ENCODE measurements around the gene PCDHGA1. TPM values are rescaled to one million over a fixed set of nuclear protein-coding genes. Genes with fewer than 3 reads are reported as not detected.

Gene PCDHGA1
- total RNA-seq, 1 experiment from 2014 or later = 0.61 TPM

DNA sequence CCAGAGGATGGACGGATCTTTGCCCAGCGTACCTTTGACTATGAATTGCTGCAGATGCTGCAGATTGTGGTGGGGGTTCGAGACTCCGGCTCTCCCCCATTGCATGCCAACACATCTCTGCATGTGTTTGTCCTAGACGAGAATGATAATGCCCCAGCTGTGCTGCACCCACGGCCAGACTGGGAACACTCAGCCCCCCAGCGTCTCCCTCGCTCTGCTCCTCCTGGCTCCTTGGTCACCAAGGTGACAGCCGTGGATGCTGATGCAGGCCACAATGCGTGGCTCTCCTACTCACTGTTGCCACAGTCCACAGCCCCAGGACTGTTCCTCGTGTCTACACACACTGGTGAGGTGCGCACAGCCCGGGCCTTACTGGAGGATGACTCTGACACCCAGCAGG lies 160.5 kb downstream of the PCDHGA1 start:
- no peak for DNase-seq (ENCODE audit: low spot score)

DNA sequence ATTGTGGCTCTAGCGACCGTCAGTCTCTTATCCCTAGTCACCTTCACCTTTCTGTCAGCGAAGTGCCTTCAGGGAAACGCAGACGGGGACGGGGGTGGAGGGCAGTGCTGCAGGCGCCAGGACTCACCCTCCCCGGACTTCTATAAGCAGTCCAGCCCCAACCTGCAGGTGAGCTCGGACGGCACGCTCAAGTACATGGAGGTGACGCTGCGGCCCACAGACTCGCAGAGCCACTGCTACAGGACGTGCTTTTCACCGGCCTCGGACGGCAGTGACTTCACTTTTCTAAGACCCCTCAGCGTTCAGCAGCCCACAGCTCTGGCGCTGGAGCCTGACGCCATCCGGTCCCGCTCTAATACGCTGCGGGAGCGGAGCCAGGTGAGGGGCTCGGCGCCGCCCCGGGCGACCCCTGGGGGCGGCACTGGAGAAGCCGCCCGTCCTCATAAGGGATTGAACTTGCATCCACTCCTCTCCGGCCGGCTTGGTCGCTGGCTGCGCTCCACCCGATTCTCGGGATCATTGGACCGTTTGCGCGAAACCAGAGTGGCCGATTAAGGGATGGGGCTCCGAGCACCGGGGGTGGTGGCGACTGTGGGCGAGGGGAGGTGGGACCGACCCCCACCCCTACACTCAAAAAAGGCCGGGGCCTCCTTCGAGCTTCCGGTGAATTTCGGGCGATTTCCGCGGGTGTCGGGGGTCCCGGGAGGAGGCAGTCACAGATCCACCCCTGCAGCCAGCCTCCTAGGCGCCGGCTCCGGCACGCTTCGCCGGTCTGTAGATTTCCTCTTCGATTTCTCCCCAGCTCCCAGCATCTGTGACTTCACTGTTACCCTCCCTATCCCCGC lies 161.2 kb downstream of the PCDHGA1 start:
- no peak for DNase-seq (ENCODE audit: low spot score)

GRCh38 chr5:141492168-141492885 lies 162.0 kb downstream of the PCDHGA1 start:
- DNase-seq (ENCODE audit: low spot score) = no peak

- DNase-seq (ENCODE audit: low spot score) = no peak
Measured at GRCh38 chr5:141493500-141494422, 163.4 kb downstream of the PCDHGA1 start.

DNA sequence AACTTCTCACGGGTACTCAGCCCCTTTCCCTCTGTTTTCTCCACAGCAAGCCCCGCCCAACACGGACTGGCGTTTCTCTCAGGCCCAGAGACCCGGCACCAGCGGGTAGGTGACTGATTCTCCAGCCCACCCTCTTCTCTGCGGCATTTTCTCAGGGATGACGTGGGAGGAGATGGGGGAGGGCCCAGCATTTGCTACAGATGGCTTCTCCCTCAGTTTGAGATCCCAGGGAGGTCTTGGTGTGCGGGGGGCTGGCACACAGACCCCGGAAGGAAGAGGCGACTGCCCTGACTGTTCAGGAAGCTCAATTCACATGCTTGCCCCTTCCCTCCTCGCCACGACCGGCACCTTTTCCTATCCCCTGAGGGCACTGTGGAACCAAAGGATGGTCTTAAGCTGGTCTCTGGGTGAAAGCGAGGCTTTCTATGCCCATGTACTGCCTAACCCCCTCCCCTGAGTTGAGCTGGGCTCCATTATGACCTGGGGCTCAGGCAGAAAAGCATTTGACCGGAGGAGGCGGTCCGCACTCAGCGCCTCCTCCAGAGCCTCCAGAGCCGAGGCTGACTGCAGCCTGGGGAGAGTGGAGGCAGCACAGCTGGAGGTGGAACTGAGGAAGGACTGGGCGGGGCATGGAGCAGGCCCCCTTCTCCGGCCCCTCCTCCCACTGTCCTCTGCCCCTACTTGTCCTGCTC lies 164.6 kb downstream of the PCDHGA1 start:
- DNase-seq (ENCODE audit: low spot score) = no peak

GRCh38 chr5:141495453-141495811 lies 165.1 kb downstream of the PCDHGA1 start:
- no peak for DNase-seq (ENCODE audit: low spot score)

DNA sequence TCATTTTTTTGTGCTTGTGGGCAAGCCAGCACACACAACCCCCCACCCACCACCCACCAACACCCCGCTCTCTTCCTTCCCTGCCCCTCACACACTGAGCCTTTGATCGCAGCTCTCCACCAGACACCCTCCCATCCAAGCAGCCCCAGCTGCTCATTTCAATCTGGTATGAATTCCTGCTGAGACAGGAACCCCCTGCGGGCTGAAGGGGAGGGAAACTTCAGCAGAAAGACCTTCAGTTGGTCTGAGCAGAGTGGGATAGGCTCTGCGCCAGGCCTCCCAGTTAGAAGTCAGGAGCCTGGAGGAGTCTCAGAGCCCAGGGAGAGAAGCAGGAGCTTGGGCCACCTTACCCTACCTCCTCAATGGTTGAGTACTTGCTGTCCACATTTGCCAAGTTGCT lies 165.7 kb downstream of the PCDHGA1 start:
- no peak for DNase-seq (ENCODE audit: low spot score)

DNA sequence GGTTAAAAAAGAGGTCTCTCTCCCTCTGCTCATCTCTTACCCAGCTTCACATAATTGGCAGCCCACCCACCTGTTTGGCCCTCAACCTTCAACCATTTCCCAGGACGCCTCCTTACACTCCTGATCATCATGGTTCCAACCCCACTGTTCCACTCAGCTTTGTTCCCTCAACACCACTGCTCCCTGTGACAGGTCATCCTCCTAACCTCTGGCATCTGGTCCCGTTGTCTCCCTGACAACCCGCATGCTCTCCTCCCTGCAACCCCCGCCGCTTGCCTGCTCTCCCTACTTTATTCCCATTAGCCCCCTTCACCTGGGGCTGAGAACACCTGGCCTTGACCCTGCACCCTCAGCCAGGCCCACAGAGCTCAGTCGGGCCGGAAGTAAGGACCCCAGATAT lies 171.4 kb downstream of the PCDHGA1 start:
- no peak for DNase-seq (ENCODE audit: low spot score)

DNA sequence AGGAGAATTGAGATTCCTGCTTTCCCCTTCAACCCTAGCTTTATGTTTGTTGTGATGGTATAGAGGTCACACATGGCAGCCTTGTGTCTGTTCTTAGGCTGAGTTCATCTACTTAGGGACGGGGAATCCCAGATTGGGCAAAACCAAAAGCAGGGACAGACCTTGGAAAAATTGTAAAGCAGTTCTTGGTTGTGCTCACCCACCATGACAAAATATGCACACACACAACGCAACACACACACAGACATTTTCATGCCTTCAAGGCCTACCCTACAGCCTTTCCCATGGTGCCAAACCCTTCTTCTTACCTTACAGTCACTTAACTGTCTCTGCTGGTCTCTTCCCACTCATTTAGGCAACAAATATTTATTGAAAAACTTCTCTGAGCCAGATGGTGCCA lies 173.4 kb downstream of the PCDHGA1 start:
- DNase-seq (ENCODE audit: low spot score) = no peak

DNA sequence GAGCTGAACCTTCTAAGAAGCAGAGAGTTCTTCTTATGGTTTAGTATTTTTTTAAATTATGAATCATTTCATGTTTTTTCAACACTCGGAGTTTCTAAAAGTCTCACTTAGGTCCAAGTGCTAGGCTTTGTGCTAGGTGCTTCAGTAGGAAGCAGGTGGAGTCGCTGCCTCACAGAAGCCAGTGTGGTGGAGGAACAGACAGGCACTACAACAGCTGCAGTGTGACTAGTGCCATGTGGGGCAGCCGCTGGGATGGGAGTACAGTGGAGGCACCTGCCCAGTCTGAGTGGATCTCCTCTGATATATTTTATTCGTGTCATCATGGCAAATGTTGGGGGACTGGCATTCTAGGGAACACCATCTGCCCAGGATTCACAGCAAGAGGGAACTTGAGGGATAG lies 173.9 kb downstream of the PCDHGA1 start:
- DNase-seq (ENCODE audit: low spot score) = no peak

- DNase-seq (ENCODE audit: low spot score) = no peak
Measured at GRCh38 chr5:141506381-141507155, 176.3 kb downstream of the PCDHGA1 start.

GRCh38 chr5:141507387-141508091 lies 177.2 kb downstream of the PCDHGA1 start:
- no peak for DNase-seq (ENCODE audit: low spot score)

DNA sequence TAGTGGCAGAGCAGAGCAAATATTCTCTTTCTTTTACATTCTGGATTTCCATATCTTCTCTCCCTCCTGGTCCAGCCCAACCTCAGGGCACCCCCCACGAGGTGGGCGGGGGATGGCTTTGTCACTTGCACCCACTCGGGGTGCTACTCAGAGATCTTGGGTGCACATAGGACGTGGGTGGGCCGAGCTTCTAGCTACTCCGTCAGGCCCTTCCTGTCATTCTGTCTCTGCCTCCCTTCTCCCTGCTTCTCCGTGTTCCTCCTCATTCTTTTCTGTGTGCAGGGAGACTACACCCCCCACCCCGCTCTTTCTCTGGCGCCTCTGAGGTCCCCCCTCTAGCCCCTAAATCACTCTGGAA lies 178.1 kb downstream of the PCDHGA1 start:
- no peak for DNase-seq (ENCODE audit: low spot score)

- DNase-seq (ENCODE audit: low spot score) = no peak
Measured at GRCh38 chr5:141508798-141509611, 178.7 kb downstream of the PCDHGA1 start.

GRCh38 chr5:141510160-141510559 lies 179.8 kb downstream of the PCDHGA1 start:
- DNase-seq (ENCODE audit: low spot score) = no peak

DNA sequence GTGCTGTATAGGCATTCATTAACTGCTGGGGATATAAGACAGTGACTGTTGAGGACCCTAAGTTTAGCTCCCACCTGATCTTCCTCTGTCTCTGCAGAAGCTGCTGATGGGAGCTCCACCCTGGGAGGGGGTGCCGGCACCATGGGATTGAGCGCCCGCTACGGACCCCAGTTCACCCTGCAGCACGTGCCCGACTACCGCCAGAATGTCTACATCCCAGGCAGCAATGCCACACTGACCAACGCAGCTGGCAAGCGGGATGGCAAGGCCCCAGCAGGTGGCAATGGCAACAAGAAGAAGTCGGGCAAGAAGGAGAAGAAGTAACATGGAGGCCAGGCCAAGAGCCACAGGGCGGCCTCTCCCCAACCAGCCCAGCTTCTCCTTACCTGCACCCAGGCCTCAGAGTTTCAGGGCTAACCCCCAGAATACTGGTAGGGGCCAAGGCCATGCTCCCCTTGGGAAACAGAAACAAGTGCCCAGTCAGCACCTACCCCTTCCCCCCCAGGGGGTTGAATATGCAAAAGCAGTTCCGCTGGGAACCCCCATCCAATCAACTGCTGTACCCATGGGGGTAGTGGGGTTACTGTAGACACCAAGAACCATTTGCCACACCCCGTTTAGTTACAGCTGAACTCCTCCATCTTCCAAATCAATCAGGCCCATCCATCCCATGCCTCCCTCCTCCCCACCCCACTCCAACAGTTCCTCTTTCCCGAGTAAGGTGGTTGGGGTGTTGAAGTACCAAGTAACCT lies 180.7 kb downstream of the PCDHGA1 start:
- DNase-seq (ENCODE audit: low spot score) = no peak

DNA sequence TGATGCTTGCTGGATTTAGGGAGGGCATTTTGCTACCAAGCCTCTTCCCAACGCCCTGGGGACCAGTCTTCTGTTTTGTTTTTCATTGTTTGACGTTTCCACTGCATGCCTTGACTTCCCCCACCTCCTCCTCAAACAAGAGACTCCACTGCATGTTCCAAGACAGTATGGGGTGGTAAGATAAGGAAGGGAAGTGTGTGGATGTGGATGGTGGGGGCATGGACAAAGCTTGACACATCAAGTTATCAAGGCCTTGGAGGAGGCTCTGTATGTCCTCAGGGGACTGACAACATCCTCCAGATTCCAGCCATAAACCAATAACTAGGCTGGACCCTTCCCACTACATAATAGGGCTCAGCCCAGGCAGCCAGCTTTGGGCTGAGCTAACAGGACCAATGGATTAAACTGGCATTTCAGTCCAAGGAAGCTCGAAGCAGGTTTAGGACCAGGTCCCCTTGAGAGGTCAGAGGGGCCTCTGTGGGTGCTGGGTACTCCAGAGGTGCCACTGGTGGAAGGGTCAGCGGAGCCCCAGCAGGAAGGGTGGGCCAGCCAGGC lies 181.5 kb downstream of the PCDHGA1 start:
- no peak for DNase-seq (ENCODE audit: low spot score)

- DNase-seq (ENCODE audit: low spot score) = peak; percentile 70
Measured at GRCh38 chr5:141512390-141512910, 182.1 kb downstream of the PCDHGA1 start.
